ENCODE measurements around the gene PAX9. TPM values are rescaled to one million over a fixed set of nuclear protein-coding genes. Genes with fewer than 3 reads are reported as not detected.

The PAX9 gene
- total and polyA plus RNA-seq, 9 of the 15 experiments (the other 6 are each of a cell fraction or from before 2014, with no cell fraction given), result 0.87 to 2.4 (median 1.3) TPM

GRCh38 chr14:36701132-36701531 is 39.5 kb downstream of the PAX9 start:
- 64% methylated on average over 1 of the region's 1 CpG for WGBS (ENCODE audit: insufficient coverage, low coverage, missing lambda C conversion rate)
- in situ Hi-C loops (cut with MboI) (no loop called here), intact Hi-C loops (cut with micrococcal nuclease) (no loop called here)
- Histone ChIP-seq H2AFZ (ENCODE audit: low read depth, low read length) (no peak overlapping the region), H3K79me2 (ENCODE audit: control insufficient read depth, insufficient read depth, low read length) (no peaks in the 10 kb centered on the region), H3K27ac (ENCODE audit: extremely low read depth, low read depth, low read length) (no peak overlapping the region), H3K36me3 (ENCODE audit: control insufficient read depth, insufficient read depth, low read length) (no peaks in the 10 kb centered on the region), H3K4me1 (replicated peaks in 1 of 2; ENCODE audit: control insufficient read depth in 2 of 2, insufficient read depth in 2 of 2, low read length in 2 of 2) (no peaks in the 10 kb centered on the region), H3K9me3 (replicated peaks; ENCODE audit: control insufficient read depth, insufficient read depth, low read depth, low read length) (no peaks in the 10 kb centered on the region), H3K27me3 (ENCODE audit: control insufficient read depth in 2 of 2, insufficient read depth in 2 of 2, low read length in 2 of 2) (no peaks in the 10 kb centered on the region), H3K4me3 (no peak overlapping the region), H3K9me1 (ENCODE audit: control insufficient read depth, insufficient read depth, low read length) (no peaks in the 10 kb centered on the region), H3K4me2 (ENCODE audit: insufficient read depth, low read length) (no peak overlapping the region), H3K9ac (ENCODE audit: insufficient read depth in 1 of 2, low read depth in 2 of 2, low read length in 2 of 2) (no peak overlapping the region), H4K20me1 (replicated peaks; ENCODE audit: control insufficient read depth, insufficient read depth, low read length) (no peaks in the 10 kb centered on the region)
- DNase-seq (ENCODE audit: extremely low read depth in 1 of 4, low spot score in 3 of 4), result no peak
- POLR2A ChIA-PET, result no interaction called here
- no TSS peak for BruUV-seq (replicated peaks)
- CTCF ChIA-PET (ENCODE audit: low intra/inter-chr PET ratio), result no interaction called here
- no peak for FAIRE-seq
- no peak for ATAC-seq
- TF ChIP-seq ETV6 (IDR thresholded peaks at IDR 0.05; ENCODE audit: borderline replicate concordance in 1 of 2, low read depth in 2 of 2, low read length in 1 of 2) (no peak), ETV6 (CRISPR knock-in tag; IDR thresholded peaks at IDR 0.05; ENCODE audit: borderline replicate concordance) (no peak), CC2D1A (IDR thresholded peaks at IDR 0.05) (no peak), HSF4 (CRISPR knock-in tag; IDR thresholded peaks at IDR 0.05; ENCODE audit: borderline replicate concordance) (no peak), ZNF318 (IDR thresholded peaks at IDR 0.05; ENCODE audit: borderline replicate concordance in 1 of 2, low read depth in 1 of 2) (no peak)

Data from K562 (cell line).